ENCODE data around the gene RBPMS2. TPM values are rescaled to one million over a fixed set of nuclear protein-coding genes. Genes with fewer than 3 reads are reported as not detected.

RBPMS2 gene
- total and polyA plus RNA-seq, 9 donors: 1.1 to 23.8 (median 10.4) TPM

DNA sequence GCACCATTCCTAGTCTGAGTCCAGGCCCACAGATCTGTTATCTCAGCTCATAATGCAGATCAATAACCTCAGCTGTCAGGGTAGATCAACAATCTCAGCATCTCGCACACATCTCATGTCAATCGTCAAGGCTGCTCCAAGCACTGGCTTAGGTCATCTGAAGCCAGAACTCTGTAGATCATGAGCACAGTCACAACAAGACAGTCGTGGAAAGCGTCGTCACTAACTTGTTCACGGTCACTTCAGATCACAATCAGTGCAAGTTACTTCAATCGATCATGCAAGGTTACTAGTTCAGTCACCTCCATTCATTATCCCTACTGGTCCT is 71.8 kb downstream of the RBPMS2 start:
- 41 to 52% (median 47%) methylated on average over 7 of the region's 7 CpGs for WGBS, 3 donors
- Histone ChIP-seq H3K4me3 (peak overlapping the region; percentile 89), H3K27ac (peak overlapping the region; percentile 70 to 72), H3K27me3 (no peaks in the 10 kb centered on the region), H3K9me3 (no peaks in the 10 kb centered on the region), H3K4me1 (ENCODE audit: insufficient read depth) (peaks cover 24% of the 10 kb centered on the region), H3K36me3 (no peaks in the 10 kb centered on the region)
- no peak for TF ChIP-seq EP300 (IDR thresholded peaks at IDR 0.05)
- TF ChIP-seq, protein P1, sequence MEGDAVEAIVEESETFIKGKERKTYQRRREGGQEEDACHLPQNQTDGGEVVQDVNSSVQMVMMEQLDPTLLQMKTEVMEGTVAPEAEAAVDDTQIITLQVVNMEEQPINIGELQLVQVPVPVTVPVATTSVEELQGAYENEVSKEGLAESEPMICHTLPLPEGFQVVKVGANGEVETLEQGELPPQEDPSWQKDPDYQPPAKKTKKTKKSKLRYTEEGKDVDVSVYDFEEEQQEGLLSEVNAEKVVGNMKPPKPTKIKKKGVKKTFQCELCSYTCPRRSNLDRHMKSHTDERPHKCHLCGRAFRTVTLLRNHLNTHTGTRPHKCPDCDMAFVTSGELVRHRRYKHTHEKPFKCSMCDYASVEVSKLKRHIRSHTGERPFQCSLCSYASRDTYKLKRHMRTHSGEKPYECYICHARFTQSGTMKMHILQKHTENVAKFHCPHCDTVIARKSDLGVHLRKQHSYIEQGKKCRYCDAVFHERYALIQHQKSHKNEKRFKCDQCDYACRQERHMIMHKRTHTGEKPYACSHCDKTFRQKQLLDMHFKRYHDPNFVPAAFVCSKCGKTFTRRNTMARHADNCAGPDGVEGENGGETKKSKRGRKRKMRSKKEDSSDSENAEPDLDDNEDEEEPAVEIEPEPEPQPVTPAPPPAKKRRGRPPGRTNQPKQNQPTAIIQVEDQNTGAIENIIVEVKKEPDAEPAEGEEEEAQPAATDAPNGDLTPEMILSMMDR (IDR thresholded peaks at IDR 0.05): no peak
- intact Hi-C loops (cut with DNase I): no loop called here
- DNase-seq: no peak

DNA sequence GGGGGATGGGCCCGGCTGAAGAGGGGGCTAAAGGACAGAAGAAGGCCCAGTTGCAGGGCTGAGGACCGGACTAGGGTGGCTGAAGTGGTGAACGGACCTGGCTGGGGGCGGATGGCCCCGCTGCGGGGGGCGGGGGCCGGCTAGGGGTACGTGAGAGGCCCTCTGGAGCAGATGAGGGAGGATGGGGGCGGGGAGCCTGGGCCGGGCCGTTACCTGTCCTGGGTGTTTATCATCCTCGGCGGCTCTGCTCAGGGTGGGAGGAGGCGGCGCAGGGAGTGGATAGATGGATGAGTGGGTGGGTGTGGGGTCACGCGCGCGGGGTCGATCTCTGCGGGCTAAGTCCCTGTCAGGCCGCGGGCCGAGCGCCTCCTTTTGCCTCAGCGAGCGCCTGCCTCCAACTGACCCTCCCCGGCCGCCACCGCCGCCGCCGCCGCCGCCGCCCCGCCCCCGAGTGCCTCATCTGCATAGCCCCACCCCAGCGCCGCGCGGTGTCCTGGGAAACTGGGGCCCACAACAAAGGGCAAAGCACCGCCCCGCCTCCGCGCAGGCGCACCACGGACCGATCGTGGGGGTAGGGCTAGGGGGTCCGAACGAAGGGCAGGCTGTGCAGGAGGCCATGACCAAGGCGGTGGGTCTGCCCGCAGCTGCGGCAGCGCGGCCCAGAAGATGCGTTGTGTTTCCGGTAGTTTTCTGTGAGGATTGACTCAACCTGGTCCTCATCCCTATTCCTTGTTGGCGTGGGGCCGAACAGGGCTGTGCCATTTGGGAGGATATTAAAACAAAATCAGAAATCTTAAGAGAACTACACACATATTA is 72.4 kb downstream of the RBPMS2 start:
- TF ChIP-seq POLR2A (IDR thresholded peaks at IDR 0.05) (peak; percentile 32), EP300 (IDR thresholded peaks at IDR 0.05) (no peak)
- TF ChIP-seq, protein P1 (IDR thresholded peaks at IDR 0.05): no peak
- intact Hi-C loops (cut with DNase I): no loop called here
- Histone ChIP-seq H3K4me1 (ENCODE audit: insufficient read depth) (peaks cover 27% of the 10 kb centered on the region), H3K36me3 (no peaks in the 10 kb centered on the region), H3K9me3 (no peaks in the 10 kb centered on the region), H3K27ac (peak overlapping the region; percentile 70 to 72), H3K27me3 (no peaks in the 10 kb centered on the region), H3K4me3 (peak overlapping the region; percentile 89)
- peak; percentile 96 to 99 (median 97) for DNase-seq
- 0 to 1% (median 1%) methylated on average over 50 to 62 of the region's 62 CpGs for WGBS, 3 donors

DNA sequence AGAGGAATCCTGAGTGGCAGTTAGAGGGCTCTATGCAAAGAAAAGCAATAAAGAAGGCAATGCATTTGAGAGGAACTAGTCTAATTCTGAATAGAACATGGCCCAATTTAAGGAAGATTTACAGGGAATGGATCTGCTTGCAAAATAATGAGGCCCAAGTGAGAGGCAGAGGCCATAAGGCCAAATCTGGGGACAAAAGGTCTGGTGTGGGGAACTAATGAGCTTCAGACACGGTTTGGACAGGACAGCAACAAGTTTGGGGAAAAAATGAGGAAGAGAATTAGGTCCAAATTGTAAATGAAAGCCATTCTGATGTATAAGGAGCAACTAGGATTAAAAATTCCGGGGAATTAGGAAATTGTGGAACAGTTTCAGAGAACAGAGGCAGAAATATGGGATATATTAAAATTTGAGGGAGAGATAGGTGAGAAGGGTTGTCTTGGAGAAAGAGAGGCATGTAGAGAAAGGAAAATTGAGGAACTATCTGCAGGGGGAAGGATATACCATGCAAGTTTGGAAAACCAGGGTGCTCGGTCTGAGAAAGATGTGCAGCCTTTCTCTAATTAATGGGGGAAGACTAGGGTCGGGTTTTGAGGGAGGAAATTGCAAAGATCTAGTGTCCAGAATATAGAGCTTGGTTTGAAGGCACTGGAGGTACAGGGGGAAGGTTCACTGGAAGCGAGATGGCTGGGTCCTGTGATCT is 73.8 kb downstream of the RBPMS2 start:
- DNase-seq: no peak
- H3K9me3 ChIP-seq: no peaks in the 10 kb centered on the region
- peaks cover 27% of the 10 kb centered on the region for H3K4me1 ChIP-seq (ENCODE audit: insufficient read depth)
- 19 to 23% (median 20%) methylated on average over 5 of the region's 5 CpGs for WGBS, 3 donors
- TF ChIP-seq, protein P1 (IDR thresholded peaks at IDR 0.05): no peak
- TF ChIP-seq EP300 (IDR thresholded peaks at IDR 0.05): no peak
- no peak for TF ChIP-seq POLR2A (IDR thresholded peaks at IDR 0.05)
- no peaks in the 10 kb centered on the region for H3K27me3 ChIP-seq
- intact Hi-C loops (cut with DNase I): no loop called here
- peak overlapping the region; percentile 89 for H3K4me3 ChIP-seq
- no peaks in the 10 kb centered on the region for H3K36me3 ChIP-seq
- H3K27ac ChIP-seq: no peak overlapping the region

DNA sequence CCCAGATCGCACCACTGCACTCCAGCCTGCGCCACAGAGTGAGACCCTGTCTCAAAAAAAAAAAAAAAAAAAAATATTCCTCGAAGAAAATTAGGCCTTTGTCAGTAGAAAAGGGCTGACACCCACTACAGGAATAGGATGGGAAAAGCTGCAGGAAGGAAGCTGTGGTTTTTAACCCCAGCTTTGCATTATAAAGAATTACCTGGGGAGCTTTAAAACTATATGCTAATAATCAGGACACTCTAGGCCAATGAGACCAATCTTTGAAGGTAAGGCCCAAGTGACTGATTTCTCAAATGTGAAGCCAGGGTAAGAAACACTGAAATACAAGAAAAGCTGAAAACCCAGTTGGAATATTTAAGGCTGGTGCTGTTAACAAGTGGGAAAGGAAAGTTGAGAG is 74.3 kb downstream of the RBPMS2 start:
- H3K4me3 ChIP-seq: no peak overlapping the region
- peaks cover 30% of the 10 kb centered on the region for H3K4me1 ChIP-seq (ENCODE audit: insufficient read depth)
- TF ChIP-seq POLR2A (IDR thresholded peaks at IDR 0.05) (no peak), EP300 (IDR thresholded peaks at IDR 0.05) (no peak)
- TF ChIP-seq, protein P1 (IDR thresholded peaks at IDR 0.05): no peak
- DNase-seq: no peak
- peak overlapping the region in 1 of 2 donors; percentile 19 for H3K27ac ChIP-seq
- WGBS, 3 donors: 31 to 48% (median 41%) methylated on average over 3 of the region's 3 CpGs
- intact Hi-C loops (cut with DNase I): no loop called here
- no peaks in the 10 kb centered on the region for H3K9me3 ChIP-seq
- no peaks in the 10 kb centered on the region for H3K27me3 ChIP-seq
- no peaks in the 10 kb centered on the region for H3K36me3 ChIP-seq
